ENCODE measurements around the gene AP2B1. TPM values are rescaled to one million over a fixed set of nuclear protein-coding genes. Genes with fewer than 3 reads are reported as not detected.
A peak's percentile ranks its signal among the peaks of the same experiment; 100 is the strongest.

Gene AP2B1
- total RNA-seq, result 100 to 1,000 TPM in 4 of 7 donors, 10 to 100 TPM in 3; 75.8 to 144 (median 125) TPM
- 10 to 100 TPM; 16.7 to 33.6 (median 22.1) TPM for polyA plus RNA-seq
- long read RNA-seq, donor 1, partial matches to known transcripts, result 29 of 30 reads
- long read RNA-seq, donor 1, other reads (novel, unspliced or antisense), result 0 of 30 reads
- long read RNA-seq, donor 2, full-length matches to known transcripts, result 5 of 10 reads
- long read RNA-seq, donor 2, partial matches to known transcripts, result 5 of 10 reads
- long read RNA-seq, donor 2, other reads (novel, unspliced or antisense), result 0 of 10 reads

DNA sequence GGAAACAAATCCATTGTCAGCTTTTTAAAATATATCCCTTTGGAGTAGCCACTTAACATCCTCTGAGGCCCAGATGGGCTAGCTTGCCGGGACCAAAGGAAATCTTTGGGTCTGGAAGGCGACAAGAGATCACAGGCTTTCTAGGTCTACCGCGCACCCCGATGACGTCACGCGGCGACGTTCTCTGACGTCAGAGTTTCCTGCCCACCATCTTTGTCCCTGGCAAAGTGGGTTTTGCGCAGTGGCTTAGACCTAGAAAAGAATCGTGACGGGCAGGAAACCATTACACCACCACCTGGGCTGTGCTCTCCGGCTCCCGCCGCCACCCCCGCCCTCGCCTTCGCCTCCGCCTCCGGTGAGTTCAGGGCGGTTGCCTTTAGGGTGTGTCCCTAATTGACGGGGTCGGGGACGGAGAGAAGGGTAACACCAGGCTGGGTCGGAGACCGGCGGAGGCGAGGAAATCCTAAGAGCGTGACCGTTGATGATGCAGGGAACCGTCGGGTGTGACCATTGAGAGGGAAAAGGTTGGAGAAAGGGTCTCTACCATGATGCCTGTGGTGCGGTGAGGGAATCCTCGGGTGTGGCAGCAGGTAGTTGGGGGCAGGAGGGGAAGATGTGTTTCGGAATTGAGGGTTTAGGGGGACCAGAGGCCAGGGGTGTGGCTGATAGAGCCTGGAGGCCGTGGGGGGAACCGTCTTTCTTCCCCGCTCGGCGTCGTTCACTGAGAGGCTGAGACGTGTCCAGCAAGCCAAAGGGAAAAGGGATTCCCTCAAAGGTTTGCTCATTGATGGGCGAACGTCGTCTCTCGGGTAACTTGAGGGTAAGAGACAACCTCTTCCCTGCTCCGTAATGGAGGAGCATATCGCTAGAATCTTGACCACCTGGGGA lies at the start of gene AP2B1:
Gene AP2B1 (plus strand): TSS at position 249 of the 888 bp plus-strand sequence. CDS start 6,709 bp downstream, outside the sequence.
- H3K4me1 ChIP-seq, result peaks cover 14 to 56% (median 35%) of the 10 kb centered on the region in 6 donors
- no peaks in the 10 kb centered on the region for H3K27me3 ChIP-seq (replicated peaks in 1 of 7)
- peak within 1 kb of the TSS; percentile 90 to 97 (median 96) for H3K27ac ChIP-seq
- WGBS, 5 donors, result 0 to 1% (median 1%) methylated on average over 36 to 50 of the region's 50 CpGs
- peaks cover 0 to 5% (median 0%) of the 10 kb centered on the region in 6 donors for H3K36me3 ChIP-seq
- intact Hi-C loops (cut with DNase I; ENCODE audit: low total_unique reads), result no loop called here
- peak within 1 kb of the TSS; percentile 53 to 81 (median 65) for H3K4me3 ChIP-seq
- H3K9me3 ChIP-seq, result no peaks in the 10 kb centered on the region
- DNase-seq, result peak; percentile 97
- TF ChIP-seq, protein P1, sequence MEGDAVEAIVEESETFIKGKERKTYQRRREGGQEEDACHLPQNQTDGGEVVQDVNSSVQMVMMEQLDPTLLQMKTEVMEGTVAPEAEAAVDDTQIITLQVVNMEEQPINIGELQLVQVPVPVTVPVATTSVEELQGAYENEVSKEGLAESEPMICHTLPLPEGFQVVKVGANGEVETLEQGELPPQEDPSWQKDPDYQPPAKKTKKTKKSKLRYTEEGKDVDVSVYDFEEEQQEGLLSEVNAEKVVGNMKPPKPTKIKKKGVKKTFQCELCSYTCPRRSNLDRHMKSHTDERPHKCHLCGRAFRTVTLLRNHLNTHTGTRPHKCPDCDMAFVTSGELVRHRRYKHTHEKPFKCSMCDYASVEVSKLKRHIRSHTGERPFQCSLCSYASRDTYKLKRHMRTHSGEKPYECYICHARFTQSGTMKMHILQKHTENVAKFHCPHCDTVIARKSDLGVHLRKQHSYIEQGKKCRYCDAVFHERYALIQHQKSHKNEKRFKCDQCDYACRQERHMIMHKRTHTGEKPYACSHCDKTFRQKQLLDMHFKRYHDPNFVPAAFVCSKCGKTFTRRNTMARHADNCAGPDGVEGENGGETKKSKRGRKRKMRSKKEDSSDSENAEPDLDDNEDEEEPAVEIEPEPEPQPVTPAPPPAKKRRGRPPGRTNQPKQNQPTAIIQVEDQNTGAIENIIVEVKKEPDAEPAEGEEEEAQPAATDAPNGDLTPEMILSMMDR (IDR thresholded peaks at IDR 0.05 in 8 of 11, conservative IDR thresholded peaks at IDR 0.05 in 3 of 11), result peak in 3 of 11 experiments; percentile 16 to 35 (median 19)
- TF ChIP-seq POLR2AphosphoS5 (IDR thresholded peaks at IDR 0.05) (peak; percentile 94 to 97 (median 95)), POLR2A (IDR thresholded peaks at IDR 0.05) (peak; percentile 49 to 92 (median 60))

DNA sequence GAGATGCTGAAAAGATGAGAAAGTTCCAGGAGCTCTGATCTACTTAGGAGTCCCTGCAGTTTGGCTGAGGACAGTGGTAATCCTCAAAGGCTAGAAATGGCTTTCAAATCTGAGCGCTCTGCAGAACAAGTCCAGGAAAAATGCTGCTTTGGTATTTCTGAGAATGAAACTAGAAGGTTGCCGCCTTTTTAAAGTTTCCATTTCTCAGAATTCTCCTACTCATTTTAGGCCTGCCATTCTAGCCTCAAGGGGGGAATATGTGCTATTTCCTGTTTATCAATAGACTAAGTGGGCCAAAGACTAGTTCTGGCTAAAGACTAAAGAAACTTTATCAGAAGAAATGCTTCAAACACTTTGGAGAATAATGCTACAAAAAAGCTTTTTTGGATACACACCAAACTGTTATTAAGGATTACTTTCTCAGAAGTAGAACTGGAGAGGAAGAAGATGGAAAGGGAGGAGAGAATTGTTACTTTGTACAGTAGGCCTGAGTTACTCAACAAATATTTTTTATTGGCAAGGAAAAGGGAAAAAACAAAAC lies 49.5 kb upstream of the AP2B1 start, which contains the start of gene SLFN12L:
Gene SLFN12L (minus strand): TSS at position 78 of the 541 bp plus-strand sequence. CDS start 15,314 bp downstream, outside the sequence.
- peak within 1 kb of the TSS; percentile 72 to 96 (median 90) for H3K27ac ChIP-seq
- TF ChIP-seq POLR2AphosphoS5 (IDR thresholded peaks at IDR 0.05), result no peak
- TF ChIP-seq, protein P1 (IDR thresholded peaks at IDR 0.05 in 8 of 11, conservative IDR thresholded peaks at IDR 0.05 in 3 of 11), result no peak
- no peak for TF ChIP-seq POLR2A (IDR thresholded peaks at IDR 0.05)

DNA sequence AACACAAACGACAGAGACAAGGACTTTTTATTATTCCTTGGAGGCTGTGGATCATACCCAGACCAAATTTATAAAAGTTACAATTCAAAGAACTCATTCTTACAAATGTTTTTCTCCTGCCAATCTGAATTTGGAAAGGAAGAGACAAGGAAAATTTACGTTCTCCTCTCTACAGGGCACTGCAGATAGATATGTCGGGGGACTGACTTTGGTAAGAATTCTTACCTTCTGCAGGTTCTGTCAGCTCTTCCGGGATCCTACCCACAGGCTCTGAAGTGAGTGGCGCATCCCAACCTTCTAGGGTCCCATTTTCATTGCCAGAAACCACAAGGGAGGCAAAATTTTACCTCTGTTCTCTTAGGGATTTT lies 47.5 kb upstream of the AP2B1 start:
- no peak for DNase-seq
- H3K4me1 ChIP-seq, result peaks cover 27 to 81% (median 55%) of the 10 kb centered on the region in 6 donors
- no peaks in the 10 kb centered on the region for H3K27me3 ChIP-seq (replicated peaks in 1 of 7)
- peak overlapping the region in 3 of 8 donors; percentile 0 to 70 (median 1) for H3K4me3 ChIP-seq
- H3K36me3 ChIP-seq, result no peaks in the 10 kb centered on the region
- intact Hi-C loops (cut with DNase I; ENCODE audit: low total_unique reads), result loop anchor here (5.0 to 10.0 kb wide), 2 partner anchors 295 to 367 kb away; partner anchors contain the start of gene SLFN5
- peak overlapping the region; percentile 10 to 96 (median 91) for H3K27ac ChIP-seq
- WGBS, 5 donors, result 32 to 43% (median 35%) methylated on average over 5 of the region's 5 CpGs
- TF ChIP-seq POLR2A (IDR thresholded peaks at IDR 0.05), result no peak
- TF ChIP-seq, protein P1 (IDR thresholded peaks at IDR 0.05 in 8 of 11, conservative IDR thresholded peaks at IDR 0.05 in 3 of 11), result peak in 4 of 11 experiments; percentile 29 to 49 (median 40)
- H3K9me3 ChIP-seq, result no peaks in the 10 kb centered on the region

More for the DNA sequence above, 49.5 kb upstream of the AP2B1 start, which contains the start of gene SLFN12L:
- H3K4me3 ChIP-seq, result peak within 1 kb of the TSS; percentile 5 to 66 (median 41)
- WGBS, 5 donors, result 18 to 49% (median 36%) methylated on average over 2 of the region's 2 CpGs
- H3K27me3 ChIP-seq (replicated peaks in 1 of 7), result no peaks in the 10 kb centered on the region
- no peaks in the 10 kb centered on the region for H3K9me3 ChIP-seq
- no peaks in the 10 kb centered on the region for H3K36me3 ChIP-seq
- H3K4me1 ChIP-seq, result peaks cover 15 to 88% (median 50%) of the 10 kb centered on the region in 6 donors
- intact Hi-C loops (cut with DNase I; ENCODE audit: low total_unique reads), result loop anchor here (5.0 to 10.0 kb wide), 2 partner anchors 293 to 365 kb away; partner anchors contain the start of gene SLFN5
- no peak for DNase-seq

All from spleen (tissue), 13 donors.